HUDEP-2 (cell line): ENCODE results near the gene FHIT.

ENCODE experiments used
- DNase-seq, 76 experiments: peaks; one replicate each; lab custom pipeline; 2025; ENCODE audit not compliant: unreplicated experiment in 76 of 76; lab: John Stamatoyannopoulos, UW

Gene FHIT

GRCh38 chr3:60792249-60792852 is 458.9 kb downstream of the FHIT start:
- no peak for DNase-seq

- DNase-seq, result no peak
These were observed 463.1 kb downstream of the FHIT start for GRCh38 chr3:60788185-60788584.

- DNase-seq, result no peak
These were observed 469.3 kb downstream of the FHIT start for GRCh38 chr3:60781935-60782334.

- DNase-seq, result no peak
These were observed 471.6 kb downstream of the FHIT start for GRCh38 chr3:60779637-60780036.

- DNase-seq, result no peak
These were observed 475.3 kb downstream of the FHIT start for GRCh38 chr3:60775985-60776384.

- no peak for DNase-seq
These were observed 476.6 kb downstream of the FHIT start for GRCh38 chr3:60774617-60775016.

GRCh38 chr3:60772584-60772983 is 478.7 kb downstream of the FHIT start:
- DNase-seq, result no peak

GRCh38 chr3:60771766-60772165 is 479.5 kb downstream of the FHIT start:
- no peak for DNase-seq

- no peak for DNase-seq
These were observed 480.7 kb downstream of the FHIT start for GRCh38 chr3:60770532-60770931.

GRCh38 chr3:60767536-60767935 is 483.7 kb downstream of the FHIT start:
- DNase-seq, result no peak

- DNase-seq, result no peak
These were observed 485.5 kb downstream of the FHIT start for GRCh38 chr3:60765776-60766175.

- DNase-seq, result no peak
These were observed 486.4 kb downstream of the FHIT start for GRCh38 chr3:60764870-60765269.

GRCh38 chr3:60760145-60760544 is 491.1 kb downstream of the FHIT start:
- DNase-seq, result peak in 1 of 76 experiments; percentile 2

GRCh38 chr3:60759439-60759838 is 491.8 kb downstream of the FHIT start:
- DNase-seq, result peak in 4 of 76 experiments; percentile 6 to 13 (median 10)

- no peak for DNase-seq
These were observed 492.4 kb downstream of the FHIT start for GRCh38 chr3:60758831-60759230.

- DNase-seq, result no peak
These were observed 493.1 kb downstream of the FHIT start for GRCh38 chr3:60758171-60758570.

- DNase-seq, result peak in 1 of 76 experiments; percentile 27
These were observed 493.5 kb downstream of the FHIT start for GRCh38 chr3:60757724-60758123.

- peak in 1 of 76 experiments; percentile 2 for DNase-seq
These were observed 494.8 kb downstream of the FHIT start for GRCh38 chr3:60756241-60757030.

- peak in 12 of 76 experiments; percentile 1 to 16 (median 4) for DNase-seq
These were observed 496.2 kb downstream of the FHIT start for GRCh38 chr3:60755094-60755493.

- no peak for DNase-seq
These were observed 496.6 kb downstream of the FHIT start for GRCh38 chr3:60754617-60755016.

GRCh38 chr3:60752809-60753208 is 498.4 kb downstream of the FHIT start:
- DNase-seq, result no peak

- no peak for DNase-seq
These were observed 504.4 kb downstream of the FHIT start for GRCh38 chr3:60746695-60747416.
